IPS-15b (cell line): Measurements from ENCODE around the gene ZBTB46.
"Not testable (repeated sequence)": the region's sequence is repeated elsewhere in the genome, so short reads cannot be mapped to it uniquely, and the experiment has no call there.

Source experiments
- H3K27me3 ChIP-seq: one replicate; pipeline ENCODE4 v1.6.1; 2013; ENCODE audit warnings: low read length; ENCODE audit not compliant: control insufficient read depth, insufficient read depth
- H3K36me3 ChIP-seq: one replicate; pipeline ENCODE4 v1.6.1; 2013; ENCODE audit warnings: low read length; ENCODE audit not compliant: control insufficient read depth, insufficient read depth
- H3K4me1 ChIP-seq: one replicate; pipeline ENCODE4 v1.6.1; 2013; ENCODE audit warnings: mild to moderate bottlenecking, low read length; ENCODE audit not compliant: control insufficient read depth, insufficient read depth
- H3K4me3 ChIP-seq: one replicate; pipeline ENCODE4 v1.5.1; 2013; ENCODE audit warnings: low read depth, low read length
- H3K9ac ChIP-seq: one replicate; pipeline ENCODE4 v1.6.1; 2013; ENCODE audit warnings: low read depth, mild to moderate bottlenecking, low read length
- H3K9me3 ChIP-seq: one replicate; pipeline ENCODE4 v1.6.1; 2013; ENCODE audit warnings: mild to moderate bottlenecking, low read length; ENCODE audit not compliant: control insufficient read depth, insufficient read depth

ZBTB46 gene

GRCh38 chr20:63802469-63803240 lies 28.4 kb downstream of the ZBTB46 start:
- H3K36me3 ChIP-seq = no peaks in the 10 kb centered on the region
- peaks cover 3% of the 10 kb centered on the region for H3K4me1 ChIP-seq
- no peaks in the 10 kb centered on the region for H3K9me3 ChIP-seq
- no peaks in the 10 kb centered on the region for H3K27me3 ChIP-seq
- no peak overlapping the region for H3K4me3 ChIP-seq
- H3K9ac ChIP-seq = no peak overlapping the region

GRCh38 chr20:63801174-63801573 lies 29.9 kb downstream of the ZBTB46 start:
- not testable (repeated sequence) for H3K4me1 ChIP-seq, H3K4me3 ChIP-seq, H3K27me3 ChIP-seq, H3K36me3 ChIP-seq, H3K9ac ChIP-seq, H3K9me3 ChIP-seq

GRCh38 chr20:63800411-63800810 lies 30.7 kb downstream of the ZBTB46 start:
- H3K9ac ChIP-seq, H3K9me3 ChIP-seq, H3K4me1 ChIP-seq, H3K4me3 ChIP-seq, H3K27me3 ChIP-seq, H3K36me3 ChIP-seq: not testable (repeated sequence)

GRCh38 chr20:63799127-63799526 lies 31.9 kb downstream of the ZBTB46 start:
- H3K27me3 ChIP-seq, H3K36me3 ChIP-seq, H3K9me3 ChIP-seq, H3K4me3 ChIP-seq, H3K4me1 ChIP-seq, H3K9ac ChIP-seq: not testable (repeated sequence)

- H3K4me3 ChIP-seq, H3K9ac ChIP-seq: not testable (repeated sequence)
Measured at GRCh38 chr20:63797175-63797574, 33.9 kb downstream of the ZBTB46 start.

GRCh38 chr20:63795178-63795830 lies 35.8 kb downstream of the ZBTB46 start:
- Histone ChIP-seq H3K4me1 (no peaks in the 10 kb centered on the region), H3K36me3 (peaks cover 3% of the 10 kb centered on the region), H3K9ac (no peak overlapping the region), H3K4me3 (no peak overlapping the region), H3K27me3 (no peaks in the 10 kb centered on the region), H3K9me3 (no peaks in the 10 kb centered on the region)

More at GRCh38 chr20:63797175-63797574, 33.9 kb downstream of the ZBTB46 start:
- H3K27me3 ChIP-seq, H3K4me1 ChIP-seq, H3K36me3 ChIP-seq, H3K9me3 ChIP-seq: not testable (repeated sequence)

GRCh38 chr20:63794614-63795013 lies 36.5 kb downstream of the ZBTB46 start:
- Histone ChIP-seq H3K27me3 (no peaks in the 10 kb centered on the region), H3K9me3 (no peaks in the 10 kb centered on the region), H3K36me3 (peaks cover 10% of the 10 kb centered on the region), H3K4me3 (no peak overlapping the region), H3K4me1 (no peaks in the 10 kb centered on the region), H3K9ac (no peak overlapping the region)

- Histone ChIP-seq H3K4me1 (no peaks in the 10 kb centered on the region), H3K4me3 (no peak overlapping the region), H3K27me3 (no peaks in the 10 kb centered on the region), H3K36me3 (peaks cover 18% of the 10 kb centered on the region), H3K9me3 (no peaks in the 10 kb centered on the region), H3K9ac (no peak overlapping the region)
Measured at GRCh38 chr20:63792866-63793265, 38.2 kb downstream of the ZBTB46 start.

GRCh38 chr20:63791497-63792156 lies 39.4 kb downstream of the ZBTB46 start:
- no peak overlapping the region for H3K4me3 ChIP-seq
- no peak overlapping the region for H3K9ac ChIP-seq
- H3K9me3 ChIP-seq = no peaks in the 10 kb centered on the region
- H3K27me3 ChIP-seq = no peaks in the 10 kb centered on the region
- no peaks in the 10 kb centered on the region for H3K4me1 ChIP-seq
- peaks cover 18% of the 10 kb centered on the region for H3K36me3 ChIP-seq

GRCh38 chr20:63790572-63791168 lies 40.4 kb downstream of the ZBTB46 start:
- Histone ChIP-seq H3K27me3 (no peaks in the 10 kb centered on the region), H3K4me3 (no peak overlapping the region), H3K4me1 (peaks cover 2% of the 10 kb centered on the region), H3K36me3 (peaks cover 18% of the 10 kb centered on the region), H3K9ac (no peak overlapping the region), H3K9me3 (no peaks in the 10 kb centered on the region)

GRCh38 chr20:63789836-63790571 lies 41.1 kb downstream of the ZBTB46 start:
- Histone ChIP-seq H3K4me1 (peaks cover 2% of the 10 kb centered on the region), H3K36me3 (peaks cover 18% of the 10 kb centered on the region), H3K27me3 (no peaks in the 10 kb centered on the region)

More at GRCh38 chr20:63789836-63790571, 41.1 kb downstream of the ZBTB46 start:
- Histone ChIP-seq H3K9ac (no peak overlapping the region), H3K9me3 (no peaks in the 10 kb centered on the region), H3K4me3 (no peak overlapping the region)
